MV-4-11 (cell line): ENCODE measurements around the gene KCNQ5.
A peak's percentile ranks its signal among the peaks of the same experiment; 100 is the strongest.
"Not testable (repeated sequence)": the region's sequence is repeated elsewhere in the genome, so short reads cannot be mapped to it uniquely, and the experiment has no call there.

ENCODE experiments used
- DNase-seq: peaks from one replicate; lab custom pipeline; 2025; lab: John Stamatoyannopoulos, UW

Gene KCNQ5

GRCh38 chr6:73180076-73180738 lies 558.3 kb downstream of the KCNQ5 start:
- peak; percentile 1 for DNase-seq

- peak; percentile 65 for DNase-seq
These were observed 559.1 kb downstream of the KCNQ5 start for GRCh38 chr6:73180763-73181619.

GRCh38 chr6:73182021-73182607 lies 560.2 kb downstream of the KCNQ5 start:
- DNase-seq = no peak

GRCh38 chr6:73193302-73193701 lies 571.4 kb downstream of the KCNQ5 start:
- not testable (repeated sequence) for DNase-seq

- DNase-seq = no peak
These were observed 572.9 kb downstream of the KCNQ5 start for GRCh38 chr6:73194744-73195143.

- no peak for DNase-seq
These were observed 578.4 kb downstream of the KCNQ5 start for GRCh38 chr6:73200247-73200646.

GRCh38 chr6:73200735-73201134 lies 578.9 kb downstream of the KCNQ5 start:
- DNase-seq = peak; percentile 12

- DNase-seq = peak; percentile 52
These were observed 581.2 kb downstream of the KCNQ5 start for GRCh38 chr6:73203098-73203497.

- DNase-seq = no peak
These were observed 582.4 kb downstream of the KCNQ5 start for GRCh38 chr6:73204252-73204651.

- no peak for DNase-seq
These were observed 585.5 kb downstream of the KCNQ5 start for GRCh38 chr6:73207221-73207837.

GRCh38 chr6:73209117-73209516 lies 587.3 kb downstream of the KCNQ5 start:
- no peak for DNase-seq

- DNase-seq = no peak
These were observed 595.0 kb downstream of the KCNQ5 start for GRCh38 chr6:73216859-73217258.

GRCh38 chr6:73225396-73225795 lies 603.5 kb downstream of the KCNQ5 start, which contains the start of gene KHDC1L:
KHDC1L (minus strand) TSS chr6:73225496; CDS start chr6:73225408, 88 bp downstream.
- DNase-seq = no peak

- DNase-seq = no peak
These were observed 605.9 kb downstream of the KCNQ5 start for GRCh38 chr6:73227606-73228255.

GRCh38 chr6:73231986-73232391 lies 610.1 kb downstream of the KCNQ5 start:
- peak; percentile 98 for DNase-seq

GRCh38 chr6:73233048-73233447 lies 611.2 kb downstream of the KCNQ5 start:
- DNase-seq = peak; percentile 6

GRCh38 chr6:73233971-73234370 lies 612.1 kb downstream of the KCNQ5 start:
- not testable (repeated sequence) for DNase-seq

- DNase-seq = no peak
These were observed 612.9 kb downstream of the KCNQ5 start for GRCh38 chr6:73234733-73235132.

GRCh38 chr6:73236144-73236750 lies 614.4 kb downstream of the KCNQ5 start:
- no peak for DNase-seq

- no peak for DNase-seq
These were observed 618.9 kb downstream of the KCNQ5 start for GRCh38 chr6:73240730-73241129.

GRCh38 chr6:73242001-73242400 lies 620.1 kb downstream of the KCNQ5 start:
- DNase-seq = no peak
